Glomerular visceral epithelial cell (primary cell): ENCODE measurements around the gene TBR1.
A peak's percentile ranks its signal among the peaks of the same experiment; 100 is the strongest.

Experiments used
- DNase-seq: peaks from one replicate; pipeline ENCODE4 v3.0.0-alpha.2; 2016; ENCODE audit errors: extremely low spot score

Gene TBR1

GRCh38 chr2:161415987-161416707 lies at the start of gene TBR1:
TSS of gene TBR1 (plus strand) at chr2:161416297. CDS start at chr2:161416411, 114 bp downstream.
- DNase-seq, result no peak

- DNase-seq, result no peak
Measured at GRCh38 chr2:161367675-161368074, 48.4 kb upstream of the TBR1 start.

DNA sequence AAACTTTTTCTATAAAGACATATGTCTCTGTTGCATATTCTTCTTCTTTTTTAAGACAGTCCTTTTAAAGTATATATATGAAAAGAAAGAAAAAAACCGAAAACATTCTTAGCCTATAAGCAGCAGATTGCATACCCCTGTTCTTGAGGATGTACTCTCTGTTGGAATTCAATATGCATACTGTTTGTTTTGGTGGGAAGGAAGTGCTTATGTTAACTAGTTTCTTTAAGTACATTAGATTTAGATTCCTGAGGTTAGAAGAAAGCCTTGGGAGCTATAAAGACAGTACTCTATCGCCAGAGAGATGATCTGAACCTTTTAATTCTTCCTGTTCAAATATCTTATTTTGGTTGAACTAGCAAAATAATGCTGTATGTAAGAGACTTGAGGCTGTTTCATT lies 46.8 kb upstream of the TBR1 start:
- no peak for DNase-seq

DNA sequence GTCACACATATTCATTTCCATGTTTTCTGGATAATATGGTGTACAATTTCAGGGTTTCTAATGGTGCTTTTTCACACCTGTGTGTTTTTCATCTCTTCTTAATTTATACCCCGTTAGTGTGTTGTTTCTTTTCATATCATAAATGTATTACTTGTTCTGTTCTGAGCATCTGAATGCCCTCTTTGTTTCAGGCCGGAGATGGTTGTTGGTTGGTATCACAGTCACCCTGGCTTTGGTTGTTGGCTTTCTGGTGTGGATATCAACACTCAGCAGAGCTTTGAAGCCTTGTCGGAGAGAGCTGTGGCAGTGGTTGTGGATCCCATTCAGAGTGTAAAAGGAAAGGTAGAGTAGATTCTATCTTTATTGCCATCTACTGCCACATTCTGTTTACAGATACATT lies 45.1 kb upstream of the TBR1 start:
- DNase-seq, result no peak

DNA sequence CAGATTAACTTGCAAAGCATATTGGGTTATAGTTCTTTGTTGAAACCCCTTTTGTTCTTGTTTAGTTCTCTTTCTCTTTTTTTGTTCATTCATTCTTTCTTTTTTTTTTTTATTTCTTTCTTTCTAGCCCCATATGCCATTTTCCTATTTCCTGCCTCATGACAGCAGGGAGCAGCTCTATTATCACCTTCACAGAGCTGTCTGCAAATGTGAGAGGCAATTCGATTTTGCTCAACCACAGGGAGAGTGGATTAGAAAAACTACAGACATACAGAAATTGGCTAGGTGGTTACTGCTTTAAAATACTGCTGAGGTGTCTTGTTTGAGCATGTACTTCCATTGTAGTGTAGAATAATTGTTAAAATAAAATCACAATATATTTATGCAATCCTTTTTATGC lies 44.2 kb upstream of the TBR1 start:
- no peak for DNase-seq

DNA sequence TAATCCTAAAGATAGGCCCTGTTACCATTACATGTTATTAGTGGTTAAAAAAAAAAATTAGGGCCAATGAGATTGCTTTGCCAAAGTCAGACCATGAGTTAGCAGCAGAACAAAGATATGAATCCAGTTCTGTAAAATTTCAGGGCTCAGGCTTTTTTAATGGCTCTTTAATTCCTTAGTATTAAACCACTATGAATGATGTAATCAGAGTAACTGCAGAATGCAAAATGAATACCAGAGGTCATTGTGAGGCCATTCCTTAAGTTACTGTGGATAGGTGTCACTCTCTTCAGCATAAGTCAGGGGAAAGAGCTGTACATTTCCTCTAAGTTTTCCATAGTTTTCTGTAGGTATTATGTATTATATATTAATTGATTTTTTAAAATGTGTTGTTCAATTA lies 42.2 kb upstream of the TBR1 start:
- peak; percentile 21 for DNase-seq

DNA sequence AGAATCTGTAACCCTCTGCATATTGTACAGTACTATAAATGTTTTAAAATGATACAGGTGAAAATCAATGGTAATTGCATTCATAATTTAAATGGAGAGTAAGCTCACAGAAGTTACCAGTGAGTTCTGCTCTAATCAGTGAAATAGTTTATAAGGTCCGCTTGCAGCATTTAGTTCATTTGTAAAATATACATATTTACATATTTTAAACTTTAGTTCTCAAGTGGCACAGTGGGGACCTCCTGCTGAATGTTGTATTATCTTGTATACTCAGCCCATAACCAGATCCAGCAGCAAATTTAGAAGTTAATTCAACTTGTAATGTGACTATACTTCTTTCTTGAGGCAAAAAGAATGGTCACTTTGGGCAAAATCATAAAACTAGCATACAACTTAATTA lies 41.7 kb upstream of the TBR1 start:
- no peak for DNase-seq

DNA sequence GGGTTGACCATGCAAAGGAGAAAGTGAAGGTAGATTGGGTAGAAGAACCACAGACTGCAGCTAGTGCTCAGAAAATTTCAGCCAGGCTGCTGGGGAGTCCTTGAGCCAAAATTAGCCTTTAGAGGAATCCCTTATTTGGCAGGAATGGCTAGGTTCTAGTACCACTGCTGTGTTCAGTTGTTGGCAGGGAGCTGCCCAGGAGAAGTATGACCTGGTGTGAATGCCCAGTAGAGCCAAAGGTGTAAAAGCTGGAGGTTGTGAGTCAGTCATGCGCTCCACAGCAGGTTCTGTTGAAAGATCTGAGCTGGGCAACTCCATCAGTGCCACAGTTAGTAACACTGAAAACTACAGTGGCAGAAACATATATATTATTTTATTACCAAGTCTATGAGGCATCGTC lies 36.4 kb upstream of the TBR1 start:
- no peak for DNase-seq

DNA sequence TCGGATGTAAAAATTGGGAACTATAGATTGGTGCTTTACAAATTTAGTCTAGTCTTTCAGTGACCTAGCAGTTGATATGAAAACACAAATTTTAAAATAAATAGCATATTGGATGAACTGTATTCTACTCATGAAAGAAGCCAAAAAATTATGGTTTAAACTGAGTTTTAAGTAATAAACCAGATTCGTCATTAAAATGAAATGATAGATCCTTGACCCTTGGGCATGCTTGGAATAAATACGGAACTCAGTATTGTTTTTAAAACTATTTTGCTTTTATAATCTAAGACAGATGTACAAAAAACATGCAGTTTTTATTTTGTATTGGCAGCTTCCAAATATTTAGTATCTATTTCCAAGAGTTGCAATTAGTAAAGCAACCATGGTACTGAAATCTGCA lies 34.6 kb upstream of the TBR1 start:
- DNase-seq, result no peak

DNA sequence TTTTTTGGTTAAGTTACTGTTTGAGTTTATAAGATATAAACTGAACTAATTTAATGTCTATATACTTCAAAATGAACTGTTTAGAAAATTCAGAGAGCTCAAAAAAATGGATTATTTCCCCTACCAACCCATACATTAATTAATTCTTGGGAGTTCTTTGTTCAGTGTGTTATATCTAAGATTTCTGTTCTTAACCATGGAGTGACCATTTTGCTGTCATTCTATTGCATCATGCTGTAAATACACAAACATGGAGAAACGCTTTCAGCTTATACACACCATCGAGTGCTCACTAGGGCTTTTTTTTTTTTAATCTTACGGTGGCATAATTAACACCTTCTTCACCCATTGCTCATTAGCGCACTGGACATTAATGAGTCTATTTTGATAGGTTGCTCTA lies 33.4 kb upstream of the TBR1 start:
- DNase-seq, result no peak

- no peak for DNase-seq
Measured at GRCh38 chr2:161384864-161385263, 31.2 kb upstream of the TBR1 start.

DNA sequence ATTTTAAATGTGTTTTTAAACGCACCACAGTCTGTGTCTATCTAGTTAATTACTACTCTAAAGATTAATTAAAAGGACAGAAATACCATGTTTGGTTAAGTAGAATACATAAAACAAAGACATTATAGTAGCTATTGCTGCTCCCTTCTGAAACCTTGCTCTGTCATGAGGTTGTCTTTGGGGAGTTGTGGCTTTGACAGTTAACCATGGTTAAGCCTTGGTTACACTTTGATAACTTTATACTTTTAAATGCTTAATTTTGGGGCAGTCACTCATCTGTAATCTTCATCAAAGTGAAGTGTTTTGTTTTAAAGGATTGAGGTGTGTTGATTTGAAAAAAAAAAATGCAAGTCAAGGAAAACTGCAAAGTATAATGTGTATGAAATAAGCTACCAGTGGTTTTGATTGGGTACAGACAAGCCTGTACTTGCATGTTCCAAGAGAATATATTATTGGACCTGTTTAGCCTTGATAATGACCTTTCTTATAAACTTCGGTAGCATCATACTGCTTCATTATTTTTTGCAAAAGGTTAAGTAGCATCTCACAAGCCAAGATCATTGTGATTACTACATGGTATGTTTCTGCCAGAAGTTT lies 29.8 kb upstream of the TBR1 start:
- no peak for DNase-seq

- DNase-seq, result no peak
Measured at GRCh38 chr2:161388146-161388779, 27.8 kb upstream of the TBR1 start.

- DNase-seq, result no peak
Measured at GRCh38 chr2:161391737-161392506, 24.2 kb upstream of the TBR1 start.

- no peak for DNase-seq
Measured at GRCh38 chr2:161400076-161400475, 16.0 kb upstream of the TBR1 start.

DNA sequence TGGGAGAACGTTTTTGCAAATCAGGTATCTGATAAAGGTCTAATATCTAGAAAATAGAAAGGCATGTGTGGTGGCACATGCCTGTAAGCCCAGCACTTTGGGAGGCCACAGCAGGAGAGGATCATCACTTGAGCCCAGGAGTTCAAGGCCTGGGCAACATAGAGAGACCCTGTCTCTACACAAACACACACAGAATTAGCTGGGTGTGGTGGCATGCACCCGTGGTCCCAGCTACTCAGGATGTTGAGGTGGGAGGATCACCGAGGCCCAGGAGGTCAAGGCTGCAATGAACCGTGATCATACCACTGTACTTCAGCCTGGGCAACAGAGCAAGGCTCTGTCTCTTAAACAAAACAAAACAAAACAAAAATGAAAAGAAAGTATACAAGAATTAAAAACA lies 13.8 kb upstream of the TBR1 start:
- DNase-seq, result no peak

DNA sequence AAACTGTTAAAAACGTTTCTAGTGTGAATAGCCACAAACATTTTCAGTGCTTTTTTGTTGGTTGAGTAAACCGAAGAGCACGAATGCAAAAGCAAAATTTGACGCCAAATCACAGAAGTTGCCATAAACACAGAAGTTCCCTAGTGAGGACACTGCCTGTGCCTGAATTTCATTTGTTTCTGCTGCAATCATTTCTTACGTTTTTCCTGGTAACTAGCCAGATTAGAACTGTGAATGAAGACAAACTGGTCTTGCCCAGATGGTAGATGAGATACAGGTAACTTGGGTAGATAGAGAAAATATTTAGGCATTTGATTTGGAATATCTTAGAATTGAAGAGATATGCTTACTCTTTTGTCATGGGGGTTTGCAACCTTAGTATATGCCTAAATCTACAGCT lies 9.8 kb upstream of the TBR1 start:
- no peak for DNase-seq

DNA sequence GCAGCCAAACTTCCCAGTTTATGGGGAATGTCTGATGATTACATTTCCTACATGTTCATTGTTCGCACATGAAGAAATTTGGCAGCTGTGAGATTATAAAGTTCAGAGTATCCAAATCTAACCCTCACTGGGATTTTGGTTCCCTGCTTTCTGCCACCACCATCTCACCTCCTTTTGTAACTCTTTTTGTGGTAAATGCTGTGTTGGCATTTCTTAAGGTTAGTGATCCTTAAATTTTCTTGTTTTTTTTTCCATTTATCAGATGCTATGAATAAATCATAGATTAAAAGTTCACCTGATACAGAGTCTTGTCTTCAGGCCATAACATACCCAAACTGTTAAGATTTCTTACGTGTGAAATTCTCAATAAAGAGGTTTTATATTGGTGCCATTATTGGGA lies 8.5 kb upstream of the TBR1 start:
- no peak for DNase-seq

- DNase-seq, result no peak
Measured at GRCh38 chr2:161409308-161409907, 6.7 kb upstream of the TBR1 start.

DNA sequence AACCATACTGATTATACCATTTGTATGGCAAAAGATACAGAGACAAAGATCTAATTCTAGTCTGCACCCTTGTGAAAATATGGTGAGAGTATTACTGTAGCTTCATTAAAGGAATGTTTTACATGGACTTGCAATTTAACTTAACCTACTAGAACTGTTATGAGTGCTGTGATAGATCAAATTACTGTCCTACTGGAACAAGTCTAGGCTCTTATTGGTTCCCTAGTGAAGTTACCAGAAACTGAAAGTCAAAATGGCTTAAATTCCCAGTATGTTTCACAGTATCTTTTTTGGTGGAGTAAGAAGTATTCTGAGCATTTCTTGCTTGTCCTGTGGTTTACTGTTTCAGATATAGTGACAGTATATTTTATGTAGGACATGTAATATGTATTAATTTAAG lies 3.8 kb upstream of the TBR1 start:
- DNase-seq, result no peak

DNA sequence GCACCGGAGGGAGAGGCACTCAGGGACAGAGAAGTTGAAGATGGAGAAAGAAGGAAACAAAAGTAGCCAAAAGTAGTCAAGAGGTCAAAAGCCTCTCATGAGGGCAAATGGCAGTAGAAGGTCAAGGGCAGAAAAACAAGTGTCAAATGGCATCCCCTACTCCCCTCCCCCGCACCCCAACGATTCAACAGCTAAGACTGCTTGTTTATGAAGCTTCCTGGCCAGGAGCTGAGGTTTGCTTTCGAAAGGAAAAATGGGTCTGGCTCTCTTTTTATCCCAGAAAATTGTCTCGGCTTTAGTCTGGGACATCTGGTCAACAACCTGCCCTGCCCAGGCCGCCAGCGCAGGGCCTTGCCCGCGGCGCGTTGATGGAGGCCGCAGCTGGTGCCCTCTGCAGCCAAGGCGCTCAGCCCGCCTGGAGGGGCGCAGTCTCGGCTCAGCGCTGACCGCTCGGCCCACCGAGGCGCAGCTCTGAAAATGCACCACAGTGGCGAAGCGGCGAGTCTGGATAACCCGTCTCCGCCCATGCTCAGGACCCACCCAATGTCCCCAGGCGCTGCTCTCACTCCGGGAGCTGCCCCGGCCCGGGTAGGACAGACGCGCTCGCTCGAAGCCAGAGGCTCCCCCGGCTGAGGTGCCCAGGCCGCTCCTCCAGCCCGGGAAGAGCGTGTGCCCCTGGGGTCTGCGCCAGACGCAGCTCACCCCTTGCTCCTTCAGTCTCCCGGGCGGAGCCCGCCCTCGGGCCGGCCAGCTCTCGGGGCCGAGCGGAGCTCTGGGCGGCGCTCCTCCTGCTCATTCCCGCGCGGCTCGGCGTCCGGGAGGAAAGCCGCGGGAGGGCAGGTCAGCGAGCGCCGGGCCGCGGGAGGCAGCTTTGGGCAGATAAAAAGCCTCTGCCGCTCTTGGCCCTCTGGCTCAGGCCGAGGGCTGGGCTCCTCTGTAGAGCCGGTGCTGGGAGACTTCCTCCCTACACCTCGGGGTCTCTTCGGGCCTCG lies 1.8 kb upstream of the TBR1 start:
- DNase-seq, result peak; percentile 49
